ENCODE measurements around the gene RPS6KA1.

DNA sequence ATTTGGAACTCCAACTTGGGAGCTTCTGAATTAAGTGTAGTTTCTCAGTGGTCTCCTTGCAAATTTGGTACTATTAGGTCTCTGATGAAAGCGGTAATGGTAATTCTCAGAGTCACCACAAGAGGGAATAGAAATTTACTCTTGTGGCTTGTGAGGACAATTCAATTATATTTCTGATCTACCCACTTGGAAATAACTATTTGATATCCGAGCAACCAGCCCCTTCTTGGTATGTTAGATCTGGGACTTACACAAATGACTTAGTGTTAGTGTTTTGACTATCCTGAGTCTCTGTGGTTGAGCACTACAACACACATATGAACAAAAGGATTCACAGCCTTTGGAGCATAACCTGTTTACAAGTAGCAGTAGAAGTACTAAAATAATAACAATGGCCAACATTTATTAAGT is 68.1 kb downstream of the RPS6KA1 start:
- no peak for TF ChIP-seq POLR2A (IDR thresholded peaks at IDR 0.05)
- no peak for TF ChIP-seq POLR2AphosphoS5 (IDR thresholded peaks at IDR 0.05)

Data from upper lobe of left lung (tissue), 4 donors.